GM12864 (cell line): ENCODE data around the gene DENND5B.

ENCODE experiments used
- DNase-seq: peaks from one replicate; pipeline ENCODE4 v3.0.0-alpha.2; 2011; ENCODE audit warnings: low read depth
- H3K4me3 ChIP-seq: 2 replicates; pipeline ENCODE4 v1.5.1; 2011; ENCODE audit warnings: mild to moderate bottlenecking, low read depth, low read length, control low read depth
- CTCF ChIP-seq: IDR thresholded peaks from 2 replicates; pipeline ENCODE4 v1.5.1; 2011; ENCODE audit warnings: low read depth, mild to moderate bottlenecking, moderate library complexity, low read length, control low read depth, inconsistent platforms; ENCODE audit errors: missing control alignments

The DENND5B gene

GRCh38 chr12:31527083-31527482, 63.9 kb downstream of the DENND5B start:
- no peak for DNase-seq
- H3K4me3 ChIP-seq: no peak overlapping the region
- no peak for TF ChIP-seq CTCF

DNA sequence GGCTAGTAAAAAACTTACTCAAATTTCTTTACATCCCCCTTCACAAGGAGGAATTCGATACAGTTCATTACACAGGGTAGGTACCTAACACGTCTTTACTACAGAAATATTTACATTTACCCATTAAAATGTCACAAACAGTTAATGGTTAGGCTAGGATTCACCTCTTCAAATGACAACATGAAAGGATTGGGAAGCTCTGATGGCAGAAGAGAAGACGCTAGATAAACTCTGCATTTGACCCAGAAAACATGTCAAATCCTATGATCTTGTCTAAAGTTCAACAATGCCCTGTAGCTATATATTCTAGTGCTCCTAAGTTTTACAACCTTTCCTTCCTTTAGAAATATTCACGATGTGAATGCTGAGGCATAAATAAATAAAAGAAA, 64.8 kb downstream of the DENND5B start:
- DNase-seq: no peak

GRCh38 chr12:31525496-31526157, 65.3 kb downstream of the DENND5B start:
- TF ChIP-seq CTCF: no peak
- no peak overlapping the region; the same call in 1 of the 2 replicates for H3K4me3 ChIP-seq
- no peak for DNase-seq

More for the DNA sequence above, 64.8 kb downstream of the DENND5B start:
- no peak overlapping the region for H3K4me3 ChIP-seq
- no peak for TF ChIP-seq CTCF

GRCh38 chr12:31524791-31525495, 66.0 kb downstream of the DENND5B start:
- DNase-seq: peak; percentile 66
- no peak overlapping the region for H3K4me3 ChIP-seq
- TF ChIP-seq CTCF: no peak

DNA sequence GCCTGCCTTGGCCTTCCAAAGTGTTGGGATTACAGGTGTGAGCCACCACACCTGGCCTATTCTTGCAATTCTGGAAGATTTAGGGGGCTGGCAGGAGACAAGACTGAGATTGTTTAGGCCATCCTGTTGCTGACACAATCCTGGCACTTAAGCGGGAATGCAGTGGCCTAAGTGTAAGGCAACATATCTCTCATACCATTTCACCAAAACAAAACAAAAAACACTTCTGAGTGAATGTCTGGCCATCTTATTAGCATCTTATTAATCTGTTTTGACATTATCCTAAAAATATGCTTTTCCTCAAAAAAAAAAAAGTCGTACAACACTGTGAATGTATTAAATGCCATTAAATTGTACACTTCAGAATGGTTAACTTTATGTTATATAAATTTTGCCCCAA, 67.6 kb downstream of the DENND5B start:
- no peak for DNase-seq
- no peak for TF ChIP-seq CTCF
- H3K4me3 ChIP-seq: no peak overlapping the region

DNA sequence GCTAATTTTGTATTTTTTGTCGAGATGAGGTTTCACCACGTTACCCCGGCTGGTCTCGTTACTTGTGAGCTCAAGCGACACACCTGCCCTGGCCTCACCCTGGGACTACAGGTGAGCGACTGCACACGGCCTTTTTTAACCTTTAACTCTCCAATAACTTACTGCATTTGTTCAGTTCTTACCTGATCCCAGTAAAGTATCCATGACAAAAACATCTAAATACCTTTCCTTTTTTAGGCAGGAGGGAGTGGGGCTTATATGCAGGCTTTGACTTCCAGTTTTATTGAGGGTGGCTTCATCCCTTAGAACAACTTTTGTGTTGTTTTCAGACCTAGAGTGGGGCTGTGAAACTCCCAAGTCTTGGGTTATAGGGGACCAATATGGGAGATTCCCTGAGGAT, 68.3 kb downstream of the DENND5B start:
- no peak overlapping the region for H3K4me3 ChIP-seq
- DNase-seq: no peak
- no peak for TF ChIP-seq CTCF

DNA sequence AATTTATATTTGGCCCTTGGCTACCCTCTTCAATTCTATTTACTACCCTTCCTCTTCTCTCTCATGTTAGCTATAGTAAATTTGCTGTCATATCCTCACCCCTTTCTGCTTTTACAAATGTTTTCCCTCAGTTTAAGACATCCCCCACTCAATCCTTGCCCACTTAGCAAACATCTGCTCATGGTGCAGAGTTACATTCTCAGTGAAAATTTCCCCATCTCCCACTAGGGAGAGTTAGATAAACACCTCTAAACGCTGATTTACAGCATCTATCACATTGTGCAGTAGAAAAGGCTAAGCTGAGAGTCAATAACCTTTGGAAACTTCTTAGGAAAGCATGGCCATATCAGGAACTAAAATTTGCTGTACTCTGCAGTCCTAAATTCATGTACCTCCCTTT, 69.0 kb downstream of the DENND5B start:
- DNase-seq: no peak
- H3K4me3 ChIP-seq: no peak overlapping the region
- TF ChIP-seq CTCF: no peak
